Kidney epithelial cell (primary cell): ENCODE data around the gene KIR2DL1. TPM values are rescaled to one million over a fixed set of nuclear protein-coding genes. Genes with fewer than 3 reads are reported as not detected.
"Not testable (repeated sequence)": the region's sequence is repeated elsewhere in the genome, so short reads cannot be mapped to it uniquely, and the experiment has no call there.

Experiments used
- DNase-seq: peaks from one replicate; pipeline ENCODE4 v3.0.0-alpha.2; 2010; ENCODE audit warnings: low read depth
- H3K27me3 ChIP-seq: 2 replicates; pipeline ENCODE4 v1.6.0; 2011; ENCODE audit warnings: low read length; ENCODE audit not compliant: control insufficient read depth, insufficient read depth
- H3K36me3 ChIP-seq: 2 replicates; pipeline ENCODE4 v1.5.1; 2011; ENCODE audit warnings: low read length; ENCODE audit not compliant: control insufficient read depth, insufficient read depth
- H3K4me3 ChIP-seq: 2 replicates; pipeline ENCODE4 v1.5.1; 2011; ENCODE audit warnings: low read depth, mild to moderate bottlenecking, control low read depth, low read length
- total RNA-seq: library from RNA; depleted of rRNA; stranded (reverse); fragments of >200 nt; gene quantifications from 2 replicates; pipeline ENCODE4 v1.2.3, GENCODE V29; 2015
- TF ChIP-seq, protein P1 (sequence below): IDR thresholded peaks from 2 replicates; pipeline ENCODE4 v1.5.1; 2011; ENCODE audit warnings: mild to moderate bottlenecking, moderate library complexity, low read length, control low read depth, inconsistent platforms; ENCODE audit not compliant: insufficient read depth, poor library complexity, severe bottlenecking

The KIR2DL1 gene
- total RNA-seq, 1 donor from 2014 or later, result not detected

- DNase-seq, result no peak
- H3K27me3 ChIP-seq, result no peaks in the 10 kb centered on the region
These were observed 40.0 kb upstream of the KIR2DL1 start for GRCh38 chr19:54729416-54730188.

GRCh38 chr19:54731191-54731590 lies 38.4 kb upstream of the KIR2DL1 start:
- TF ChIP-seq, protein P1, sequence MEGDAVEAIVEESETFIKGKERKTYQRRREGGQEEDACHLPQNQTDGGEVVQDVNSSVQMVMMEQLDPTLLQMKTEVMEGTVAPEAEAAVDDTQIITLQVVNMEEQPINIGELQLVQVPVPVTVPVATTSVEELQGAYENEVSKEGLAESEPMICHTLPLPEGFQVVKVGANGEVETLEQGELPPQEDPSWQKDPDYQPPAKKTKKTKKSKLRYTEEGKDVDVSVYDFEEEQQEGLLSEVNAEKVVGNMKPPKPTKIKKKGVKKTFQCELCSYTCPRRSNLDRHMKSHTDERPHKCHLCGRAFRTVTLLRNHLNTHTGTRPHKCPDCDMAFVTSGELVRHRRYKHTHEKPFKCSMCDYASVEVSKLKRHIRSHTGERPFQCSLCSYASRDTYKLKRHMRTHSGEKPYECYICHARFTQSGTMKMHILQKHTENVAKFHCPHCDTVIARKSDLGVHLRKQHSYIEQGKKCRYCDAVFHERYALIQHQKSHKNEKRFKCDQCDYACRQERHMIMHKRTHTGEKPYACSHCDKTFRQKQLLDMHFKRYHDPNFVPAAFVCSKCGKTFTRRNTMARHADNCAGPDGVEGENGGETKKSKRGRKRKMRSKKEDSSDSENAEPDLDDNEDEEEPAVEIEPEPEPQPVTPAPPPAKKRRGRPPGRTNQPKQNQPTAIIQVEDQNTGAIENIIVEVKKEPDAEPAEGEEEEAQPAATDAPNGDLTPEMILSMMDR, result no peak
- no peak overlapping the region for H3K4me3 ChIP-seq
- no peaks in the 10 kb centered on the region for H3K27me3 ChIP-seq
- H3K36me3 ChIP-seq, result no peaks in the 10 kb centered on the region
- no peak for DNase-seq

More at GRCh38 chr19:54729416-54730188, 40.0 kb upstream of the KIR2DL1 start:
- no peaks in the 10 kb centered on the region for H3K36me3 ChIP-seq
- no peak overlapping the region for H3K4me3 ChIP-seq
- TF ChIP-seq, protein P1, result no peak

DNA sequence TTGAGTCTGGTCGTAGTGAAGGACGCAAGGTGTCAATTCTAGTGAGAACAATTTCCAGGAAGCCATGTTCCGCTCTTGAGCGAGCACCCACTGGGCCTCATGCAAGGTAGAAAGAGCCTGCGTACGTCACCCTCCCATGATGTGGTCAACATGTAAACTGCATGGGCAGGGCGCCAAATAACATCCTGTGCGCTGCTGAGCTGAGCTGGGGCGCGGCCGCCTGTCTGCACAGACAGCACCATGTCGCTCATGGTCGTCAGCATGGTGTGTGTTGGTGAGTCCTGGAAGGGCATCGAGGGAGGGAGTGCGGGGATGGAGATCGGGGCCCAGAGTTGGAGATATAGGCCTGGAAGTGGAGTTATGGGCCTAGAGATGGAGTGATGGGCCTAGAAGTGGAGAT lies 31.3 kb upstream of the KIR2DL1 start, which contains the start of gene KIR2DL3:
Gene KIR2DL3, plus strand, starts transcription at position 208 of the 400 bp plus-strand sequence. Its CDS starts 33 bp downstream, at position 241.
- H3K36me3 ChIP-seq, H3K4me3 ChIP-seq, DNase-seq, H3K27me3 ChIP-seq: not testable (repeated sequence)

DNA sequence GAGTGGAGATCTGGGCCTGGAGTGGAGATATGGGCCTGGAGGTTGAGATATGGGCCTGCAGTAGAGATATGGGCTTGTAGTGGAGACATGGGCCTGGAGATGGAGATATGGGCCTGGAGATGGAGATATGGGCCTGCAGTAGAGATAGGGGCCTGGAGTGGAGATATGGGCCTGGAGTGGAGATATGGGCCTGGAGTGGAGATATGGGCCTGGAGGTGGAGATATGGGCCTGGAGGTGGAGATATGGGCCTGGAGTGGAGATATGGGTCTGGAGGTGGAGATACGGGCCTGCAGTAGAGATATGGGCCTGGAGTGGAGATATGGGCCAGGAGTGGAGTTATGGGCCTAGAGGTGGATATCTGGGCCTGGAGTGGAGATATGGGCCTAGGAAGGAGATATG lies 30.9 kb upstream of the KIR2DL1 start:
- Histone ChIP-seq H3K36me3 (no peaks in the 10 kb centered on the region), H3K27me3 (no peaks in the 10 kb centered on the region), H3K4me3 (no peak overlapping the region)
- no peak for DNase-seq
- TF ChIP-seq, protein P1, result no peak

GRCh38 chr19:54739587-54740497 lies 29.8 kb upstream of the KIR2DL1 start:
- TF ChIP-seq, protein P1, result no peak
- H3K36me3 ChIP-seq, result no peaks in the 10 kb centered on the region
- DNase-seq, result no peak
- H3K4me3 ChIP-seq, result no peak overlapping the region
- H3K27me3 ChIP-seq, result no peaks in the 10 kb centered on the region

- not testable (repeated sequence) for H3K36me3 ChIP-seq, H3K4me3 ChIP-seq, DNase-seq, H3K27me3 ChIP-seq
These were observed 27.6 kb upstream of the KIR2DL1 start for GRCh38 chr19:54741950-54742349.

DNA sequence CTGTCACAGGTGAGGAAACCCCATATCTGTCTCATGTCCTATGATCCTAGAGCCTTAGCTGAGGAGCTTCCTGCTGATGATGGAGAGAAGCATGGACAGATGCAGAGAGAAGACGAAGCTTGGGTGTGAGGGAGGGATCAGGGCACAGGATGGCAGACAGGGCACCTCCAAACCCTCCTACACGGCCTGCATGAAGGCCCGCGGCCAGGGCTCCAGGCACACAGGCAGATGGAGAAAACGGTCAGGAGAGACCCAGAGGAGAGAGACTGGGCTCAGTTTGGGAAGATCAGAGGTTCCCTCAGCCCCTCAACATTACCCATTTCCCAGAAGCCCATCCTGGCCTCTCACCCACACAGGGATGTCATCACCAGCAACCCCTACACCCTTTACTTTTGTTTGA lies 25.5 kb upstream of the KIR2DL1 start:
- H3K27me3 ChIP-seq, H3K4me3 ChIP-seq, H3K36me3 ChIP-seq, DNase-seq: not testable (repeated sequence)

- not testable (repeated sequence) for H3K27me3 ChIP-seq, DNase-seq
These were observed 21.8 kb upstream of the KIR2DL1 start for GRCh38 chr19:54747614-54748322.

GRCh38 chr19:54750276-54750675 lies 19.3 kb upstream of the KIR2DL1 start:
- DNase-seq, H3K4me3 ChIP-seq, H3K36me3 ChIP-seq, H3K27me3 ChIP-seq: not testable (repeated sequence)

More at GRCh38 chr19:54747614-54748322, 21.8 kb upstream of the KIR2DL1 start:
- H3K4me3 ChIP-seq, H3K36me3 ChIP-seq: not testable (repeated sequence)
